Activated CD4-positive, CD25-positive, alpha-beta regulatory T cell treated with anti-CD3 and anti-CD28 coated beads, Interleukin-2, amount 50 U/mL, for 72 hours (primary cell): ENCODE measurements around the gene KRTAP12-2.
"Not testable (repeated sequence)": the region's sequence is repeated elsewhere in the genome, so short reads cannot be mapped to it uniquely, and the experiment has no call there.

Experiments used
- DNase-seq: peaks from one replicate; pipeline ENCODE4 v3.0.0; 2021

The KRTAP12-2 gene

GRCh38 chr21:44648557-44649311 lies 18.0 kb downstream of the KRTAP12-2 start:
- DNase-seq: no peak

- no peak for DNase-seq
Measured at GRCh38 chr21:44647222-44647552, 19.5 kb downstream of the KRTAP12-2 start.

- DNase-seq: not testable (repeated sequence)
Measured at GRCh38 chr21:44646366-44647221, 20.1 kb downstream of the KRTAP12-2 start, which contains the start of gene KRTAP10-11. Gene KRTAP10-11 (plus strand): TSS chr21:44646414. CDS start chr21:44646459, 45 bp downstream.

- no peak for DNase-seq
Measured at GRCh38 chr21:44644878-44645277, 21.8 kb downstream of the KRTAP12-2 start.

- no peak for DNase-seq
Measured at GRCh38 chr21:44643741-44644310, 22.9 kb downstream of the KRTAP12-2 start.

GRCh38 chr21:44640761-44641160 lies 26.0 kb downstream of the KRTAP12-2 start:
- no peak for DNase-seq

GRCh38 chr21:44639331-44639655 lies 27.4 kb downstream of the KRTAP12-2 start:
- DNase-seq: no peak

- DNase-seq: not testable (repeated sequence)
Measured at GRCh38 chr21:44638506-44639330, 28.0 kb downstream of the KRTAP12-2 start.

GRCh38 chr21:44637851-44638348 lies 28.8 kb downstream of the KRTAP12-2 start:
- DNase-seq: peak; percentile 20

GRCh38 chr21:44637018-44637850 lies 29.5 kb downstream of the KRTAP12-2 start, which contains the start of gene KRTAP10-10:
Gene KRTAP10-10 (plus strand): TSS chr21:44637356. CDS start chr21:44637418, 62 bp downstream.
- no peak for DNase-seq

GRCh38 chr21:44636209-44637017 lies 30.3 kb downstream of the KRTAP12-2 start:
- no peak for DNase-seq

- DNase-seq: no peak
Measured at GRCh38 chr21:44632067-44632466, 34.7 kb downstream of the KRTAP12-2 start.

- no peak for DNase-seq
Measured at GRCh38 chr21:44630440-44630839, 36.3 kb downstream of the KRTAP12-2 start.

GRCh38 chr21:44628707-44629391 lies 37.9 kb downstream of the KRTAP12-2 start:
- no peak for DNase-seq

GRCh38 chr21:44627831-44628233 lies 38.9 kb downstream of the KRTAP12-2 start:
- DNase-seq: not testable (repeated sequence)

- peak; percentile 19 for DNase-seq
Measured at GRCh38 chr21:44627181-44627822, 39.4 kb downstream of the KRTAP12-2 start.

GRCh38 chr21:44626673-44627143 lies 40.0 kb downstream of the KRTAP12-2 start, which contains the start of gene KRTAP10-9:
Gene KRTAP10-9 (plus strand): TSS chr21:44627093. CDS start chr21:44627172, 79 bp downstream.
- DNase-seq: no peak

- no peak for DNase-seq
Measured at GRCh38 chr21:44626262-44626661, 40.5 kb downstream of the KRTAP12-2 start.

- DNase-seq: no peak
Measured at GRCh38 chr21:44625756-44626155, 41.0 kb downstream of the KRTAP12-2 start.
